ENCODE measurements around the gene KRT72. TPM values are rescaled to one million over a fixed set of nuclear protein-coding genes. Genes with fewer than 3 reads are reported as not detected.

KRT72 gene
- total RNA-seq, 1 experiment from 2014 or later, result not detected

- no CpG with 5 or more reads among the region's 6 CpGs for WGBS (ENCODE audit: extremely low coverage, insufficient read length, low lambda C conversion rate)
- H3K4me1 ChIP-seq (ENCODE audit: insufficient read depth, low read length), result no peaks in the 10 kb centered on the region
- H3K9me3 ChIP-seq (ENCODE audit: control insufficient read depth, low read depth, low read length), result no peaks in the 10 kb centered on the region
- H3K56ac ChIP-seq (ENCODE audit: insufficient read length, low read depth, low read length), result no peak overlapping the region
- no peak overlapping the region for H3K4ac ChIP-seq (ENCODE audit: low read depth, low read length)
- Mint-ChIP-seq H3K4me3 (no peak overlapping the region), H3K9me3 (no peaks in the 10 kb centered on the region), H3K27ac (no peak overlapping the region; a peak in 1 of 7 replicates), H3K36me3 (ENCODE audit: insufficient read depth in 1 of 3, low read depth in 3 of 3) (no peaks in the 10 kb centered on the region), H3K27me3 (ENCODE audit: low read depth) (peaks cover 6% of the 10 kb centered on the region), H3K4me1 (no peaks in the 10 kb centered on the region)
- TF ChIP-seq CTCF (conservative IDR thresholded peaks at IDR 0.05), result no peak
- H2BK20ac ChIP-seq (ENCODE audit: low read depth, low read length, poor library complexity, severe bottlenecking), result no peak overlapping the region
- H4K20me1 ChIP-seq (ENCODE audit: control insufficient read depth, insufficient read depth, insufficient read length), result no peaks in the 10 kb centered on the region
- H2BK12ac ChIP-seq (ENCODE audit: insufficient read length, low read depth, low read length), result no peak overlapping the region
- H2AFZ ChIP-seq (ENCODE audit: low read length), result no peak overlapping the region
- no peak overlapping the region for H2BK5ac ChIP-seq (ENCODE audit: insufficient read length, low read length)
- no peak overlapping the region for H3K9ac ChIP-seq (ENCODE audit: extremely low read depth, insufficient read length, low read length)
- H4K8ac ChIP-seq (replicated peaks; ENCODE audit: insufficient read length, low read depth, low read length), result no peak overlapping the region
- no peak overlapping the region for H2AK5ac ChIP-seq (ENCODE audit: insufficient read length, low read length)
- H3T11ph ChIP-seq (ENCODE audit: low read length), result no peak overlapping the region
- no peak overlapping the region for H4K5ac ChIP-seq (ENCODE audit: insufficient read length, low read depth, low read length)
- H3K27me3 ChIP-seq (ENCODE audit: insufficient read depth, low read length), result no peaks in the 10 kb centered on the region
- no peak overlapping the region for H4K91ac ChIP-seq (ENCODE audit: insufficient read length, low read depth, low read length)
- H2BK120ac ChIP-seq (ENCODE audit: low read depth, low read length, poor library complexity, severe bottlenecking), result no peak overlapping the region
- H3K79me2 ChIP-seq (ENCODE audit: insufficient read depth, low read length), result no peaks in the 10 kb centered on the region
- H2BK15ac ChIP-seq (ENCODE audit: low read depth, low read length), result no peak overlapping the region
- H3K79me1 ChIP-seq (ENCODE audit: insufficient read depth, low read depth, low read length, poor library complexity, severe bottlenecking), result no peaks in the 10 kb centered on the region
- peak; percentile 22 for DNase-seq
- H3K23me2 ChIP-seq (ENCODE audit: insufficient read length, low read depth, low read length, poor library complexity, severe bottlenecking), result no peaks in the 10 kb centered on the region
- H3K18ac ChIP-seq (ENCODE audit: insufficient read length, low read depth, low read length), result no peak overlapping the region
- no peak overlapping the region for H3K23ac ChIP-seq (ENCODE audit: insufficient read length, low read depth, low read length)
- no peak overlapping the region for H3K14ac ChIP-seq (ENCODE audit: insufficient read depth, low read length)
- no peak overlapping the region for H3K4me2 ChIP-seq (ENCODE audit: insufficient read depth, insufficient read length, low read length)
- H3K27ac ChIP-seq (ENCODE audit: insufficient read length, low read depth, low read length), result no peak overlapping the region
Measured at GRCh38 chr12:52636189-52636588, 34.9 kb upstream of the KRT72 start.

All from H9 (cell line).